Islet of Langerhans (tissue), 1 donor: Measurements from ENCODE around the gene MRC2.
"Not testable (repeated sequence)": the region's sequence is repeated elsewhere in the genome, so short reads cannot be mapped to it uniquely, and the experiment has no call there.

Experiments used
- FAIRE-seq: peaks from one replicate; lab custom pipeline; 2011; peaks lifted over from hg19 to GRCh38; lab: Jason Lieb, UNC

Gene MRC2, protein sequence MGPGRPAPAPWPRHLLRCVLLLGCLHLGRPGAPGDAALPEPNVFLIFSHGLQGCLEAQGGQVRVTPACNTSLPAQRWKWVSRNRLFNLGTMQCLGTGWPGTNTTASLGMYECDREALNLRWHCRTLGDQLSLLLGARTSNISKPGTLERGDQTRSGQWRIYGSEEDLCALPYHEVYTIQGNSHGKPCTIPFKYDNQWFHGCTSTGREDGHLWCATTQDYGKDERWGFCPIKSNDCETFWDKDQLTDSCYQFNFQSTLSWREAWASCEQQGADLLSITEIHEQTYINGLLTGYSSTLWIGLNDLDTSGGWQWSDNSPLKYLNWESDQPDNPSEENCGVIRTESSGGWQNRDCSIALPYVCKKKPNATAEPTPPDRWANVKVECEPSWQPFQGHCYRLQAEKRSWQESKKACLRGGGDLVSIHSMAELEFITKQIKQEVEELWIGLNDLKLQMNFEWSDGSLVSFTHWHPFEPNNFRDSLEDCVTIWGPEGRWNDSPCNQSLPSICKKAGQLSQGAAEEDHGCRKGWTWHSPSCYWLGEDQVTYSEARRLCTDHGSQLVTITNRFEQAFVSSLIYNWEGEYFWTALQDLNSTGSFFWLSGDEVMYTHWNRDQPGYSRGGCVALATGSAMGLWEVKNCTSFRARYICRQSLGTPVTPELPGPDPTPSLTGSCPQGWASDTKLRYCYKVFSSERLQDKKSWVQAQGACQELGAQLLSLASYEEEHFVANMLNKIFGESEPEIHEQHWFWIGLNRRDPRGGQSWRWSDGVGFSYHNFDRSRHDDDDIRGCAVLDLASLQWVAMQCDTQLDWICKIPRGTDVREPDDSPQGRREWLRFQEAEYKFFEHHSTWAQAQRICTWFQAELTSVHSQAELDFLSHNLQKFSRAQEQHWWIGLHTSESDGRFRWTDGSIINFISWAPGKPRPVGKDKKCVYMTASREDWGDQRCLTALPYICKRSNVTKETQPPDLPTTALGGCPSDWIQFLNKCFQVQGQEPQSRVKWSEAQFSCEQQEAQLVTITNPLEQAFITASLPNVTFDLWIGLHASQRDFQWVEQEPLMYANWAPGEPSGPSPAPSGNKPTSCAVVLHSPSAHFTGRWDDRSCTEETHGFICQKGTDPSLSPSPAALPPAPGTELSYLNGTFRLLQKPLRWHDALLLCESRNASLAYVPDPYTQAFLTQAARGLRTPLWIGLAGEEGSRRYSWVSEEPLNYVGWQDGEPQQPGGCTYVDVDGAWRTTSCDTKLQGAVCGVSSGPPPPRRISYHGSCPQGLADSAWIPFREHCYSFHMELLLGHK (N-terminal part only)

DNA sequence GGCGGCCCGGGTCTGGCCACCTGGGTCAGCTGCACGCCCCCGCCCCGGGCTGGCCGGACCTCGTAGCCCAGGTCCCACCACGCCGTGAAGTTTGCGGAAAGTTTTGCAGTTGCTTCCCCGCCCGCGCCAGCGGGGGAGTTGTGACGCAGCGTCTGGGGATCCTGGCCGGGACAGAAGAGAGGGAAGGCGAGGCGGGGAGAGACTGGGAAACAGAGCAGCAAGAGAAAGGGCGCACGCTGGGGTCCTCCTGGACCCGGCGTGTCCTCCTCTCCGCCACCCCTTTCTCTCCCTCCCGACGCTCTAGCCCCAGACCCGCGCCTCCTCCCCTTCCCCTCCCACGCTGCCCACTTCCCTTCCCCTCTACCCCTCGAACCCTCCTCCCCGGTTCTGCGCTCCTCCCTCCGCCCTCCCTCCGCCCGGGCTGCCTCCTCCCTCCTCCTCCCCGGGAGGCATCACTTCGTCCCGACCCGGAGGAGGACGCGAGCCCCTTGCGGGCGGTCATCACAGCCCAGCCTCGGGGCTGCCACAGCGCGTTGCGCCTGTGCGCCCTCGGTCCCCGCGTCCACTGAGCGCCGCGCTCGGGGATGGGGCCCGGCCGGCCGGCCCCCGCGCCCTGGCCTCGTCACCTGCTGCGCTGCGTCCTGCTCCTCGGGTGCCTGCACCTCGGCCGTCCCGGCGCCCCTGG lies at the start of gene MRC2:
MRC2 (plus strand) TSS at position 452 of the 685 bp plus-strand sequence; CDS start at position 585, 133 bp downstream.
- no peak for FAIRE-seq

DNA sequence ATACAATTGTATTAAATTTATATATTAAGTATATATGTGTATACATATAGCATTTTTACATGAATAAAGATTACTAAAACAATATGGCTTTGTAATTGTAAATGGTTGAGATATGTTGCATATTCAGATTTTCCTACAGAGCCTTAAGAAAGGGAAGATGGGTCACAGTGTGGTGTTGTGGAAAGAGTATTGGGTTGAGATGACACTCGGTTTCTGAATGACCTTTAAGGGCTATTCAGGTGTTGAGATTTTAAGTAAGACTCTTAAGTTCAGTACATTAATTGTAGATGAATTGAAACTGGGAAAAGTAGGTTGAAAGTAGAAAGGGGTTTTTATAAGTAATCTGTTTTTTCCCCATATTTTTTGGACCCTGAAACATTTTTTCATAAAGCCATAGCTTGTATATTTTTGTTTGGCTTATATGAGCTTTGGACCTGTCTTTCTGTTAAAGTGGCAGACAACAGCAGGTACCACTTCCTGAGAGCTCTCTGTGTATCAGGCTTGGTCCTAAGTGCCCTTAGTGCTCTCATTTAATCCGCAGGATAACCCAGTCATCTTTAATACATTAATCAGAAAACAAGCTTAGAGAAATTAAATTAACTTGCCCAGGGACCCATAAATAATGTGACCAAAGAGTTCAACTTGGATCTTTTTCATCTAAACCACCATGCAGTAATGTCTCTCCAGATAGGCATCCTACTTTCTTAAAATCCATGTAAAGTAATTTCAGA lies 48.5 kb upstream of the MRC2 start:
- FAIRE-seq = no peak

DNA sequence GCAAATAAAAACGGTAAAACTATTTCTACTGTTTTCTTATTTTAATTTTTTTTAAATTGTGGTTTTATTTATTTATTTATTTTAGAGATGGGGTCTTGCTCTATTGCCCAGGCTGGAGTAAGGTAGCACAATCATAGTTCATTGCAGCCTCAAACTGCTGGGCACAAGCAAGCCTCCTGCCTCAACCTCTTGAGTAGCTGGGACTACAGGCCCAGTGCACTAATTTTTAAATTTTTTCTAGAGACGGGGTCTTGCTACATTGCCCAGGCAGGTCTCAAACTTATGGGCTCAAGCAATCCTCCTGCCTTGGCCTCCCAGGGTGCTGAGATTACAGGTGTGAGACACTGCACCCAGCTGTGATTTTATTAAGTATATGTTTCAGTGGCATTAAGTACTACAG lies 46.5 kb upstream of the MRC2 start:
- FAIRE-seq = no peak

DNA sequence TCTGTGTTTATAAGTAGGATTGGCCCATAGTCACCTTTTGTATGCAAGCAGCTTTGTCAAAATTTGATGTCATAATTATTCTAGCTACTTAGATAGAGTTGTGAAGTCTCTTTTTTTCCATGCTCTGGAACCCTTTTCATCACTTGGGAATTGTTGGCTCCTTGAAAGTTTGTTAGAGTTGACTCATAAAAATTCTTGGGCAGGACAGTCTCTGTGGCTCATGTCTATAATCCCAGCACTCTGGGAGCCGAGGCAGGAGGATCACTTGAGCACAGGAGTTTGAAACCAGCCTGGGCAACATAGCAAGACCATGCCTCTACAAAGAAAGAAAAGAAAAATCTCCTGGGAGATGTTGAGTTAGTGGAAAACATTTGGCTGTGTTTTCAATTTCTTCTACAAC lies 45.7 kb upstream of the MRC2 start:
- no peak for FAIRE-seq

DNA sequence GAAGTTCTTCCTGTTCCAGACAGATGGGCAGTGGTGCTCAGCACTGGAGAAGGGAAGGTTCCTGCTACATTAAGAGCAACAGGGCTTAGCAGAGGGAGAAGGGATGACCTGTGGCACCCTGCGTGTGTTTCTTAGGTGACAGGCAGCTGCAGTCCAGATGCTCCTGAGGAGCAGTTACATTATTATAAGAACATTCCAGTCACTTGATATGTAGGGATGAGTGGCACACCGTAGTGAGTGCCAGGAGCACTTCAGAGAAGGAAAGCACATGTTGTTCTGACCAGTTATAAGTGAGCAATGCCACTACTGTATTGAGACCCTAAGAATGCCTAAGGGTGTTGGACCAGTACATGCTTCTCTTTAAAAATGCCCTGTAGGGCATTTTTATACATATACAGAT lies 39.9 kb upstream of the MRC2 start:
- FAIRE-seq = no peak

DNA sequence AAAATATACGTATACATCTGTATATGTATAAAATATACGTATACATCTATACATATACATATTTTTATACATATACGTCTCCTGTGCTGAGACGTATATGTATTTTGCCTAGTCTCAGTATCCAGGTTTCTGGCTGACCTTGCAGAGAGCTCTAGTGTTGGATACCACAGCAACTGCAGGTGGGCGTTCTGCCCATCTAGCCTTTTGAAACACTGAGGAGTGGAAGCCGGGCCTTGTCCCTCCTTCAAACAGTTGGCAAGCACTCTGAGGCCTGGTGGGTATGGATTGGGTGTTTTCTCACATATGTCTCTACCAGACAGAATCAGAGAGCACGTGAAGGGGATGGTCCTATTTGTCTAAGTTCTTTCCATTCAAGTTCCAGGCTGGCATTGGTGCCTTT lies 39.4 kb upstream of the MRC2 start:
- no peak for FAIRE-seq

DNA sequence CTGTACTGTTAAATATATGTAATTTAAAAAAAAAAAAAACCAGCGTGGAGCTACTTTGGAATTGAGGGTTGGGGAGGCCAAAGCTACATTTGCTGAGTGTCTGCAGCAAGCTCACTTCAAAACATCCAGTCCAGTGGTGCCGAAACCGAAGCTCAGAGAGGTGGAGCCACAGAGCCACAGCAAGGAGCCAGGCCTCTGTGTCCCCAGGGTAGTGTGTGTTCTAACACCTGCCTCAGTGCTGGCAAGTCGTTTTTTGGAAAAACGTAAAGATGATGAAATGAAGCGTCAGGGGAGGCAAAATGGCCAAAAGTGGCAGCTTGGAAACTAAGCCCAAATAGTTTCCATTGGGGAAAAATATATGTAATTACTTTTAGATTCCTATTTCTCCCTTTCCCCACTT lies 36.1 kb upstream of the MRC2 start:
- no peak for FAIRE-seq

DNA sequence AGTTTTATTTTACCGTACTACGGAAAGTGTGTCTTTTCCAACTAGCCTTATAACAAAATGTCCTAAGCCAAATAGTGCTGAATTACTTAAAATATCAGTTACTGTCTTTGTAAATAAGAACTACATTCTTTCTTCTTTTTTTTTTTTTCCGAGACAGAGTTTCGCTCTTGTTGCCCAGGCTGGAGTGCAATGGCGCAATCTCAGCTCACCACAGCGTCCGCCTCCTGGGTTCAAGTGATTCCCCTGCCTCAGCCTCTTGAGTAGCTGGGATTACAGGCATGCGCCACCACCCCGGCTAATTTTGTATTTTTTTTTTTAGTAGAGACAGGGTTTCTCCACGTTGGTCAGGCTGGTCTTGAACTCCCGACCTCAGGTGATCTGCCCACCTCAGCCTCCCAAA lies 35.6 kb upstream of the MRC2 start:
- FAIRE-seq = not testable (repeated sequence)

DNA sequence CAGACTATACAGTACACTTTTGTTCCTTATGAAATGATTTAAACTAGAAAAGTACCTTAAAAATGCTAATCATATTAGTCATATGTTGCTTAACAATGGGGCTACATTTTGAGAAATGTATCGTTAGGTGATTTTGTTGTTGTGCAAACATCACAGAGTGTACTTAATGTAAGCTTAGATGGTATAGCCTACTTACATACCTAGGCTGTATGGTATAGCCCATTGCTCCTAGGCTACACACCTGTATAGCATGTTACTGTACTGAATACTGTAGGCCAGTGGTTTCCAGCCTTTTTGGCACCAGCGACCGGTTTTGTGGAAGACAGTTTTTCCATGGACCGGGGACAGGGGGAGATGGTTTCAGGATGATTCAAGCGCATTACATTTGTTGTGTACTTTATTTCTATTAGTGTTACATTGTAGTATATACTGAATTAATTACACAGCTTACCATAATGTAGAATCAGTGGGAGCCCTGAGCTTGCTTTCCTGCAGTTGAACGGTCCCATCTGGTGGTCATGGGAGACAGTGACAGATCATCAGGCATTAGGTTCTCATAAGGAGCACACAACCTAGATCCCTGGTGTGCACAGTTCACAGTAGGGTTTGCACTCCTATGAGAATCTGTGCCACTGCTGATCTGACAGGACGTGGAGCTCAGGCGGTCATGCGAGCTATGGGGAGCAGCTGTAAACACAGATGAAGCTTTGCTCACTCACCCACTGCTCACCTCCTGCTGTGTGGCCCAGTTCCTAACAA lies 35.0 kb upstream of the MRC2 start:
- FAIRE-seq = no peak

DNA sequence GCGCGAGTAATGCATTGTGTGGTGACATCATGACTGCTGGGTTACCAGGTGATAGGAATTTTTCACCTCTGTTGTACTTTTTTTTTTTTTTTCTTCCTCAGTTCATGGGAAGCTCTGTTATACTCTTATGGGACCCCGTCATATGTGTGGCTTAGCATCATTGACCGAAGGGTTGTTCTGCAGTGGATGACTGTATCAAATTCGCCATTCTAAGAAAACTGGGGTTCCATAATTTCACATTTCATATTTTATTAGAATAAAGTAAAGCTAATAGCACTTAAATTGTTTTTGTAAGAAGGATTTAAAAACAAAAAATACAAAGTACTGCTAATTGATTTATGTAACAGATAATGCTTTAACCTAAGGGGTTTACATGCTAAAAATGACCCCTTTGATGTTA lies 32.0 kb upstream of the MRC2 start:
- no peak for FAIRE-seq

DNA sequence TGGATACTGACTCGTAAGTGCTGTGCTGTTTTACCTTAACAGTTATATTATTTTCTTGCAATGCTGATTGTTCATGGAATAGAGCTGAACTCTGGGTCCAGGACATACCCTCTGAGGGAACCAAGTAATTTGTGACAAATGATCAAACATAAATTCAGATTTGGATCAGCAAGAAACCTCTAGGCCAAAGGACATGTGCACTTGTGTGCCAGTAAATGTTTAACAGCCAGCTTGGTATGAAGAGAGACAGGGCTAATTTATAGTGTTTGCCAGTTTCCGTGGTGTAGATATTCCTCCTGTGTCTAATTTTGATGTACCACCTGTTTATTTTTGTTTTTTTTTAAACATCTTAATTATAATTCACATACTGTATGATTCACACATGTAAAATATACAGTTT lies 30.8 kb upstream of the MRC2 start:
- no peak for FAIRE-seq

DNA sequence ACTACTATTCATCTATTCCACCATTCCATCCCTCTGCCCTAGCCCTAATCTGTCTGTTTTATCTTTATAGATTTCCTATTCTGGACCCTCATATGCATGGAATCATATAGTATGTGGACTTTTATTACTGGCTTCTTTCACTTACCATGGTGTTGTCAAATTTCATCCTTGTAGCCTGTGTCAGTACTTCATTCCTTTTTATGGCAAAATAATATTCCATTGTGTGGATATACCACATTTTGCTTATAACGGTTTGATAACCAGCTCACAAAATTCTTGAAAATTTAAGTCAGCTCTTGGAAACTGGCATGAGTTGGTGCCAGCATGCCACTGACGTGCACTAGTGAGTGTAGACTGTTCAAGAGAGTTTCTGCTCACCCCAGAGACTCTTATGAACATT lies 30.3 kb upstream of the MRC2 start:
- FAIRE-seq = no peak

DNA sequence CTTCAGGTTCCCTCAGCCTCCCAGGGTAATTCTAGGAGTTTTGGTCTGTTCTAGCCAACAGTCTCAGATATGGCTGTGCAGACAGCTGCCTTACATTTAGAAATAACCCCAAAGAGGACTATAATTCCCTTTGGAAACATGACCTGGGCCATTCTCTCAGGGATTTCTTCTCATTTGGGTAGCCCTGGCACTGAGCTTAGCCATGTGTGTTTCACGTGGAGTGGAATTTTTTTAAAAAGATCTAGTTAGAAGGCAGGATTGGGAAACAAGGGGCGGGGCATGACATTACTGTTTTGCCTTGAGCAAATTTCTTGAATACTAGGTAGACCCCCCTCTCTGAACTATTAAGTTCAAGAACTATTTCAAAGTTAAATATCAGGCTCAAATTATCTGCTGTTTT lies 29.6 kb upstream of the MRC2 start:
- FAIRE-seq = no peak

DNA sequence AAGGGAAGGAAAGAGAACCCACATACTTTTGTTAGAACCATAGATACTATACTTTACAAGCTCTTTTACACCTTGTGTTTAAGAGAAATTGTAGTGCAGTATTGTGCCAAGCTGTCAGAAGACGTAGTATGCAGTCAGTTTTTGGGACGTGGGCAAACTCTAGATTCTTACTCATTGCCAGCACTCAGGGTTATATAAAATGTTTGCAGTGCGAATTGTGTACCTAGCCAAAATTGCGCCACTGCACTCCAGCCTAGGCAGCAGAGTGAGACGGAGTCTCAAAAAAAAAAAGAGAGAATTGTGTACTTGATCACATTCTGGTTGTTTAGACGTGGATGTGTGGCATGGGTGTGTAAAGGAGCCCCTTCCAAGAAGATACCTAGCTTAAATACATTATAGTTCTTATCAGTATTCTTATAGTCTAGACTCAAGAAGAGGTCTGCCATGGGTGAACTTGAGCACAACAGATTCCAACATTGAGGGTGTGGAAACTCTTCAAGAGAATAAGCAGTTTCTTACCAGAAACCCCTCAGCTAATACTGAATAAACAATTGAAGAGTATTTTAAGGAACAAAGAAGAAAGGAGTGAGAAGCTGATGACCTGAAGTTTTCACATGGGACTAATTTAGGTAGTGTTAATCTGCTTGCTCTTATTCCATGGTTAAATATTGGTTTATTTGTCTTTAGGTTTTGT lies 27.4 kb upstream of the MRC2 start:
- FAIRE-seq = no peak

DNA sequence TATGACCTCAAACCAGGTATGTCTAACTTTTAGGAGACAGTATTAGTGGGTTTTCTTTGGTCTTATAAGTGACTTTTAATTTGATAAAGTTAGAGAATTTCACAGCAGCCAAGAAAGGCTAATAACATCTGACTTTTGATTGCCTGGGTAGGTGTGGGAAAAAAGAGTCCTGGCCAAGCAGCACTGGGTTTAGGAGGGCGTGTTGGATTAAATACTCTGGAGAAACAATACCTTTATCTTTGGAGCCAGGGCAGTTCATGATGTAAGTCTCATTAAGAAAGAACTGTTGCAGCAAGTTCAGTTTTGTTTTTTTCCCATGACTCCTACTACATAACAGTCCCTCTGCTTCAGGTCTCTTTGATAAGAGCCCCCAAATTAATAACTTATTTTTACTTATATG lies 26.7 kb upstream of the MRC2 start:
- FAIRE-seq = no peak

DNA sequence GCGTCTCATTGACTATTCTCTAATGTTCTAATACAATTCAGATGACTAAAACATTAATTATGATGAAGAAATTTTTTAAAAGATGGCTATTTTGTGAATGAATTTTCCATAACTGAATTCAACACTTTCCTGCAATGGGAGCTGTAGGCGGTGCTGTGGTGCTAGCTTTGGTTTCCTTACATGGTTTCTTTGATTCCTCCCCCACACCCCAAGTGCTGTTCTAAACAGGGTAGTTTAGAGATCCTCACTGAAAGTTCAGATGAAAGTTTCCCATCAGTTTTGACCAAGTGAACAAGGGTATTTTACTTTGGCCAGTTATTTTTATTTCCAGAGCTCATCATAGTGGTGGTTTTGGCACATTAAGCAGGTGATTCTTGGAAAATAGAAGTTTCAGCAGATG lies 26.0 kb upstream of the MRC2 start:
- FAIRE-seq = no peak

DNA sequence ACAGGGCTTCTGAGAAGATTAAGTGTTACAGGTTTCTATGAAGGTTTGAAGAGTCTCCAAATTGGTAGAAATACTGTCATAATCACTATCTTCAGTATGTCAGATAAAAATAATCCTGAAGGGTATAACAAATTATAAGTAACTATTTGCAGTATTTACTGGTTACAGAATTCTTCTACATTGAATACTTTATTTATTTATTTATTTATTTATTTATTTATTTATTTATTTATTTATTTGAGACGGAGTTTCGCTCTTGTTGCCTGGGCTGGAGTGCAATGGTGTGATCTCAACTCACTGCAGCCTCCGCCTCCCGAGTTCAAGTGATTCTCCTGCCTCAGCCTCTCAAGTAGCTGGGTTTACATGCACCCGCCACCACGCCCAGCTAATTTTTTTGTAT lies 23.7 kb upstream of the MRC2 start:
- not testable (repeated sequence) for FAIRE-seq

DNA sequence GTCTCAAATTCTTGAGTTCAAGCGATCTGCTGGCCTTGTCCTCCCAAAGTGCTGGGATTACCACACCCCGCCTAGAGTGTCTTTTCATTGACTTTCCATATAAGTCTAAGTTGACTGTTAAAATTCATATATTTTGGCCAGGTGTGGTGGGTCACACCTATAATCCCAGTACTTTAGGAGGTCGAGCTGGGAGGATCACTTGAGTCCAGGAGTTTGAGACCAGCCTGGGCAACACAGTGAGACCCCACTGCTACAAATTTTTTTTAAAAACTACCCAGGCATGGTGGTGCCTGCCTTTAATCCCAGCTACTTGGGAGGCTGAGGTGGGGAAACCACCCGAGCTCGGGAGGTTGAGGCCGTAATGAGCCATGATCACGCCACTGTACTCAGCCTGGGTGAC lies 21.9 kb upstream of the MRC2 start:
- no peak for FAIRE-seq

DNA sequence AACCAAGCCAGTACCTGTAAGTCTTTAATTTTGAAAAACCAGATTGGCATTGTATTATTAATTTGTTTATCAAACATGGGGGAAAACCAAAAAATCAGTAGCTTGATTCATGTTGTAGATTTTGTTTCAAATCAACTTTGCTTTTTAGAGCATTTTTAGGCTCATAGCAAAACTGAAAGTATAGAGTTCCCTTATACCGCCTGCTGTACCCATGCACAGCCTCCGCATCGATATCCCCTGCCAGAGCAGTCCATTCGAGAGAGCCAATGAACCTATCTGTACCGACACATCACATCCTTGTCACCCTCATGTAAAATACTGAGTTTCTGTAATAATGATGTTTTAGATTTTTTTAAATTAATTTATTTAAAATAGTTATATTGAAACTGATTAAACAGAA lies 16.2 kb upstream of the MRC2 start:
- no peak for FAIRE-seq

DNA sequence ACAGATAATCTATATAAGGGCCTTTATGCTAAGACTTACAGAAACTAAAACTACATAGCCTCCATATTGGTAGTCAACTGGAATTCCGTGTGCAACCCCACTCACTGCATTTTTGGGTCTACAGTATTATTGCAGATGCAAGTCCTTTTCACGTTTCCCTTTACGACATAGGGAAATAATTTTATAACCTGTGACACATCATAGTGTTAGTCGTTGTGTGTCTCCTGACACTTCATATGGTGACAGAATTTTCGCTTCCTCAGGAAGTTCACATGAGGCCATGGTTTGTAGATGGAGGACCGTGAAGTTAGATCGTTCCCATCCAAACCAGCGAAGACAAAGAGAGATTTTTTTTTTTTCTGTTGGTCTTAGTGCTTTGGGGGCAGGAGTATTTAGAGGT lies 15.7 kb upstream of the MRC2 start:
- no peak for FAIRE-seq
